ENCODE data around the gene MDC1.
A peak's percentile ranks its signal among the peaks of the same experiment; 100 is the strongest.

The MDC1 gene

GRCh38 chr6:30686908-30687658 lies 30.0 kb downstream of the MDC1 start:
- Histone ChIP-seq H3K36me3 (ENCODE audit: control insufficient read depth in 2 of 2, insufficient read depth in 1 of 2, low read length in 2 of 2) (peaks cover 0 to 6% of the 10 kb centered on the region in 2 experiments; a peak in 2 of 3 replicates), H3K9me3 (ENCODE audit: control insufficient read depth, insufficient read depth, low read depth, low read length) (no peaks in the 10 kb centered on the region), H3K4me3 (ENCODE audit: low read depth, low read length) (peak overlapping the region; percentile 52), H3K4me1 (ENCODE audit: control insufficient read depth, insufficient read depth, low read length) (peaks cover 31% of the 10 kb centered on the region), H3K27ac (ENCODE audit: extremely low read depth, low read depth, low read length) (peak overlapping the region; percentile 94)
- POLR2A ChIA-PET = interaction anchor here (0.6 to 14.5 kb wide), 11 partner anchors 8 to 410 kb away, joined by 3 to 235 read pairs (median 4); partner anchors contain the start of genes IER3, MDC1 and TUBB
- CTCF ChIA-PET = interaction anchor here (0.7 to 3.4 kb wide), 8 partner anchors 8 to 44 kb away, joined by 3 to 30 read pairs (median 4); partner anchors contain the start of genes DHX16 and MDC1
- TF ChIP-seq ZNF433 (tag by site-specific recombination; IDR thresholded peaks at IDR 0.05; ENCODE audit: low read depth) = no peak
- TF ChIP-seq ZNF510 (tag by site-specific recombination; IDR thresholded peaks at IDR 0.05; ENCODE audit: insufficient replicate concordance) = no peak
- TF ChIP-seq ZNF529 (tag by site-specific recombination; IDR thresholded peaks at IDR 0.05; ENCODE audit: insufficient replicate concordance) = no peak
- 0 out of 2 replicates have a peak, but pooled peaks have one; percentile 28 for TF ChIP-seq ZNF2 (tag by site-specific recombination; IDR thresholded peaks at IDR 0.05)
- TF ChIP-seq ZNF626 (tag by site-specific recombination; IDR thresholded peaks at IDR 0.05) = no peak
- no peak for TF ChIP-seq ZNF585B (tag by site-specific recombination; IDR thresholded peaks at IDR 0.05)
- no peak for TF ChIP-seq ZNF311 (tag by site-specific recombination; IDR thresholded peaks at IDR 0.05; ENCODE audit: borderline replicate concordance)
- TF ChIP-seq ZNF473 (tag by site-specific recombination; IDR thresholded peaks at IDR 0.05) = no peak
- no peak for TF ChIP-seq REST (tag by site-specific recombination; IDR thresholded peaks at IDR 0.05)
- peak; percentile 94 for TF ChIP-seq EGR2 (tag by site-specific recombination; IDR thresholded peaks at IDR 0.05; ENCODE audit: low read depth)
- peak; percentile 65 for TF ChIP-seq ZNF24 (tag by site-specific recombination; IDR thresholded peaks at IDR 0.05)
- TF ChIP-seq ZNF223 (tag by site-specific recombination; IDR thresholded peaks at IDR 0.05) = no peak
- peak; percentile 82 for TF ChIP-seq WT1 (tag by site-specific recombination; IDR thresholded peaks at IDR 0.05)
- no peak for TF ChIP-seq ZNF645 (tag by site-specific recombination; IDR thresholded peaks at IDR 0.05)
- peak; percentile 65; the same call in 1 of the 2 replicates for TF ChIP-seq ZNF600 (tag by site-specific recombination; IDR thresholded peaks at IDR 0.05)
- TF ChIP-seq ZNF792 (tag by site-specific recombination; IDR thresholded peaks at IDR 0.05) = no peak
- peak; percentile 97 for TF ChIP-seq ZIC2 (tag by site-specific recombination; IDR thresholded peaks at IDR 0.05)
- no peak for TF ChIP-seq ZBTB17 (tag by site-specific recombination; IDR thresholded peaks at IDR 0.05)
- TF ChIP-seq ZNF280C (tag by site-specific recombination; IDR thresholded peaks at IDR 0.05) = no peak
- no peak; the same call in 1 of the 2 replicates for TF ChIP-seq ZNF10 (tag by site-specific recombination; IDR thresholded peaks at IDR 0.05)
- no peak for TF ChIP-seq ZFP41 (tag by site-specific recombination; IDR thresholded peaks at IDR 0.05; ENCODE audit: borderline replicate concordance)
- no peak for TF ChIP-seq FEZF1 (tag by site-specific recombination; IDR thresholded peaks at IDR 0.05)
- peak; percentile 93 for TF ChIP-seq ZNF610 (tag by site-specific recombination; IDR thresholded peaks at IDR 0.05; ENCODE audit: borderline replicate concordance)
- peak; percentile 69; the same call in 1 of the 2 replicates for TF ChIP-seq ZNF391 (tag by site-specific recombination; IDR thresholded peaks at IDR 0.05; ENCODE audit: borderline replicate concordance, low read depth)
- peak; percentile 98 for TF ChIP-seq ZNF398 (tag by site-specific recombination; IDR thresholded peaks at IDR 0.05)
- TF ChIP-seq GLIS2 (tag by site-specific recombination; IDR thresholded peaks at IDR 0.05) = peak; percentile 98
- no peak for TF ChIP-seq ZNF621 (tag by site-specific recombination; IDR thresholded peaks at IDR 0.05)
